CD4-positive, CD25-positive, alpha-beta regulatory T cell (primary cell): Measurements from ENCODE around the gene ELOB. TPM values are rescaled to one million over a fixed set of nuclear protein-coding genes. Genes with fewer than 3 reads are reported as not detected.
"Not testable (repeated sequence)": the region's sequence is repeated elsewhere in the genome, so short reads cannot be mapped to it uniquely, and the experiment has no call there.

Source experiments
- ATAC-seq, 2 donors: fragments of 150-1000 bp; cut with Tn5 transposase; one replicate each; pipeline ENCODE4 v1.10.0; 2021; ENCODE audit warnings: low read depth in 2 of 2, moderate number of reproducible peaks in 2 of 2, moderate library complexity in 1 of 2
- DNase-seq, 3 donors: peaks; one replicate each; pipeline versions ENCODE4 v3.0.0 to v3.0.0-alpha.2; 2012 to 2022; ENCODE audit warnings: mixed read lengths in 1 of 3
- H3K27ac ChIP-seq: one replicate; pipeline ENCODE4 v1.7.0; 2013; ENCODE audit warnings: mild to moderate bottlenecking, low read length; ENCODE audit not compliant: insufficient read depth, poor library complexity, severe bottlenecking
- H3K27me3 ChIP-seq: one replicate; pipeline ENCODE4 v1.7.0; 2013; ENCODE audit warnings: low read length; ENCODE audit not compliant: control insufficient read depth, insufficient read depth
- H3K36me3 ChIP-seq: one replicate; pipeline ENCODE4 v1.7.0; 2013; ENCODE audit warnings: mild to moderate bottlenecking, low read length, moderate library complexity; ENCODE audit not compliant: control insufficient read depth, insufficient read depth
- H3K4me1 ChIP-seq: 2 replicates; pipeline ENCODE4 v1.7.0; 2013; ENCODE audit warnings: mild to moderate bottlenecking, low read length; ENCODE audit not compliant: insufficient read depth, control insufficient read depth, poor library complexity, severe bottlenecking
- H3K4me3 ChIP-seq: one replicate; pipeline ENCODE4 v1.7.0; 2013; ENCODE audit warnings: low read depth, mild to moderate bottlenecking, low read length, moderate library complexity
- H3K9me3 ChIP-seq, 2 experiments: 1 replicate in 1 of 2; 2 replicates in 1 of 2; pipeline ENCODE4 v1.7.0; 2013; ENCODE audit warnings: low read length in 2 of 2, mild to moderate bottlenecking in 1 of 2, moderate library complexity in 1 of 2; ENCODE audit not compliant: control insufficient read depth in 2 of 2
- H3K27ac Mint-ChIP-seq, 3 donors: one replicate each; pipeline ENCODE4 v1.8.0; 2020 to 2022; ENCODE audit warnings: mild to moderate bottlenecking in 3 of 3, mixed read lengths in 3 of 3, moderate library complexity in 2 of 3
- H3K27me3 Mint-ChIP-seq: one replicate; pipeline ENCODE4 v1.8.0; 2022; ENCODE audit warnings: mild to moderate bottlenecking, mixed read lengths
- H3K36me3 Mint-ChIP-seq: one replicate; pipeline ENCODE4 v1.8.0; 2020; ENCODE audit warnings: mixed read lengths
- H3K4me1 Mint-ChIP-seq, 4 donors: one replicate each; pipeline ENCODE4 v1.8.0; 2020 to 2022; ENCODE audit warnings: mixed read lengths in 4 of 4, mild to moderate bottlenecking in 1 of 4
- H3K4me3 Mint-ChIP-seq, 4 donors: one replicate each; pipeline ENCODE4 v1.8.0; 2020 to 2022; ENCODE audit warnings: mild to moderate bottlenecking in 4 of 4, mixed read lengths in 4 of 4, moderate library complexity in 3 of 4
- H3K9me3 Mint-ChIP-seq, 7 donors: one replicate each; pipeline ENCODE4 v1.8.0; 2020 to 2022; ENCODE audit warnings: mixed read lengths in 7 of 7, mild to moderate bottlenecking in 3 of 7, moderate library complexity in 2 of 7
- polyA plus RNA-seq, 4 donors: library from polyadenylated mRNA; unstranded; fragments of 300-500 nt; fragmentation: Illumina TruSeq; gene quantifications; one replicate each; pipeline ENCODE4 v1.2.3, GENCODE V29; 2021
- total RNA-seq: library from RNA; stranded (reverse); gene quantifications from one replicate; pipeline ENCODE4 v1.2.3, GENCODE V29; 2022

ELOB gene
- total and polyA plus RNA-seq, 5 donors from 2014 or later = 96.5 to 359 (median 273) TPM

GRCh38 chr16:2724088-2724676 is 52.9 kb downstream of the ELOB start:
- DNase-seq (no peak), ATAC-seq (no peak)
- peaks cover 0 to 5% (median 0%) of the 10 kb centered on the region in 4 donors for H3K4me1 Mint-ChIP-seq
- Histone ChIP-seq H3K9me3 (no peaks in the 10 kb centered on the region), H3K27me3 (no peaks in the 10 kb centered on the region), H3K4me3 (no peak overlapping the region), H3K36me3 (no peaks in the 10 kb centered on the region), H3K4me1 (peaks cover 8% of the 10 kb centered on the region), H3K27ac (no peak overlapping the region)
- no peaks in the 10 kb centered on the region for H3K9me3 Mint-ChIP-seq
- no peak overlapping the region for H3K4me3 Mint-ChIP-seq
- peaks cover 15% of the 10 kb centered on the region for H3K27me3 Mint-ChIP-seq
- H3K27ac Mint-ChIP-seq = peak overlapping the region in 1 of 3 donors; percentile 58
- H3K36me3 Mint-ChIP-seq = no peaks in the 10 kb centered on the region

DNA sequence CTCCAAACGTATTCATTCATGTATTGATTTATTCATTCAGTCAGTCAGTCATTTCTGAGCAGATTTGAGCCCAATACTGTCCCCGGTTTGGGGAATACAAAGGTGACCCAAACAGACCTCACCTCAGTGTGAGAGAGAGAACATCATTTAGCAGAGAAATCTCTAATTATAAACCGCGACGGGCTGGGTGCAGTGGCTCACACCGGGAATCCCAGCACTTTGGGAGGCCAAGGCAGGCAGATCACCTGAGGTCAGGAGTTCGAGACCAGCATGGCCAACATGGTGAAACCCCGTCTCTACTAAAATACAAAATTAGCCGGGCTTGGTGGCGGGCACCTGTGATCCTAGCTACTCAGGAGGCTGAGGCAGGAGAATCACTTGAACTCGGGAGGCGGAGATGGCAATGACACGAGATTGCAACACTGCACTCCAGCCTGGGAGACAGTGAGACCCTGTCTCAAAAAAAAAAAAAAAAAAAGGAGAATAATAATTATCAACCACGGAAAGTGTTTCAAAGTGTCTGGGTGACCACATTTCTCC is 55.4 kb downstream of the ELOB start:
- H3K27ac ChIP-seq = peak overlapping the region; percentile 67
- not testable (repeated sequence) for DNase-seq

More for the DNA sequence above, 55.4 kb downstream of the ELOB start:
- H3K9me3 Mint-ChIP-seq, H3K27me3 ChIP-seq, H3K36me3 Mint-ChIP-seq, ATAC-seq, H3K4me1 ChIP-seq, H3K36me3 ChIP-seq, H3K4me1 Mint-ChIP-seq, H3K9me3 ChIP-seq, H3K27ac Mint-ChIP-seq: not testable (repeated sequence)
- peak overlapping the region; percentile 52 for H3K4me3 ChIP-seq
- Mint-ChIP-seq H3K27me3 (peaks cover 15% of the 10 kb centered on the region), H3K4me3 (peak overlapping the region; percentile 69 to 85 (median 78))

Other genes starting within 250 kb of the ELOB start
- gene CEMP1, start 245.9 kb downstream of the ELOB start, total RNA-seq = 0.27 TPM
- gene CEMP1, start 245.9 kb downstream of the ELOB start, polyA plus RNA-seq = 1 to 10 TPM; 3.0 to 3.8 (median 3.7) TPM
- gene PDPK1, start 239.3 kb downstream of the ELOB start, total RNA-seq = 57.4 TPM
- 10 to 100 TPM; 28.0 to 33.7 (median 30.2) TPM for gene PDPK1, start 239.3 kb downstream of the ELOB start, polyA plus RNA-seq
- gene KCTD5, start 94.8 kb downstream of the ELOB start, total RNA-seq = 24.1 TPM
- gene KCTD5, start 94.8 kb downstream of the ELOB start, polyA plus RNA-seq = 10 to 100 TPM; 17.5 to 26.4 (median 21.9) TPM
- 0.81 TPM for gene PRSS27, start 57.1 kb downstream of the ELOB start, total RNA-seq
- gene PRSS27, start 57.1 kb downstream of the ELOB start, polyA plus RNA-seq = under 1 TPM in 2 of 4 donors, not detected in 2; 0.13 to 0.14 TPM
- gene SRRM2, start 24.6 kb downstream of the ELOB start, total RNA-seq = 1,344 TPM
- gene SRRM2, start 24.6 kb downstream of the ELOB start, polyA plus RNA-seq = 10 to 100 TPM; 29.8 to 40.2 (median 36.4) TPM
- not detected for gene PRSS33, start 10.3 kb upstream of the ELOB start, total RNA-seq
- not detected for gene PRSS33, start 10.3 kb upstream of the ELOB start, polyA plus RNA-seq
- gene PRSS41, start 21.2 kb upstream of the ELOB start, total RNA-seq = not detected
- gene PRSS41, start 21.2 kb upstream of the ELOB start, polyA plus RNA-seq = not detected
- not detected for gene PRSS21, start 40.0 kb upstream of the ELOB start, total RNA-seq
- gene PRSS21, start 40.0 kb upstream of the ELOB start, polyA plus RNA-seq = 1 to 10 TPM in 3 of 4 donors, under 1 TPM in 1; 0.43 to 8.4 (median 4.1) TPM
- not detected for gene ZG16B, start 53.0 kb upstream of the ELOB start, total RNA-seq
- gene ZG16B, start 53.0 kb upstream of the ELOB start, polyA plus RNA-seq = 1 to 10 TPM in 2 of 4 donors, under 1 TPM in 2; 0.60 to 2.4 (median 1.4) TPM
- not detected for gene PRSS22, start 80.9 kb upstream of the ELOB start, total RNA-seq
- not detected for gene PRSS22, start 80.9 kb upstream of the ELOB start, polyA plus RNA-seq
- gene FLYWCH2, start 105.9 kb upstream of the ELOB start, total RNA-seq = 12.8 TPM
- gene FLYWCH2, start 105.9 kb upstream of the ELOB start, polyA plus RNA-seq = 10 to 100 TPM; 14.8 to 27.1 (median 18.3) TPM
- gene FLYWCH1, start 134.7 kb upstream of the ELOB start, total RNA-seq = 74.8 TPM
- 10 to 100 TPM in 3 of 4 donors, 1 to 10 TPM in 1; 6.6 to 13.7 (median 12.7) TPM for gene FLYWCH1, start 134.7 kb upstream of the ELOB start, polyA plus RNA-seq
- gene KREMEN2, start 187.0 kb upstream of the ELOB start, total RNA-seq = not detected
- not detected for gene KREMEN2, start 187.0 kb upstream of the ELOB start, polyA plus RNA-seq
- gene PAQR4, start 192.1 kb upstream of the ELOB start, total RNA-seq = 5.6 TPM
- 1 to 10 TPM; 2.2 to 8.0 (median 4.4) TPM for gene PAQR4, start 192.1 kb upstream of the ELOB start, polyA plus RNA-seq
- 5.7 TPM for gene PKMYT1, start 203.2 kb upstream of the ELOB start, total RNA-seq
- gene PKMYT1, start 203.2 kb upstream of the ELOB start, polyA plus RNA-seq = 1 to 10 TPM; 1.5 to 7.2 (median 2.3) TPM
- not detected for gene CLDN9, start 235.6 kb upstream of the ELOB start, total RNA-seq
- not detected for gene CLDN9, start 235.6 kb upstream of the ELOB start, polyA plus RNA-seq
- not detected for gene CLDN6, start 240.9 kb upstream of the ELOB start, total RNA-seq
- gene CLDN6, start 240.9 kb upstream of the ELOB start, polyA plus RNA-seq = not detected
- 0.94 TPM for gene TNFRSF12A, start 243.1 kb upstream of the ELOB start, total RNA-seq
- 1 to 10 TPM in 1 of 4 donors, under 1 TPM in 2, not detected in 1; 0.69 to 1.2 (median 0.78) TPM for gene TNFRSF12A, start 243.1 kb upstream of the ELOB start, polyA plus RNA-seq
- 12.9 TPM for gene HCFC1R1, start 246.7 kb upstream of the ELOB start, total RNA-seq
- 10 to 100 TPM; 18.0 to 20.7 (median 19.0) TPM for gene HCFC1R1, start 246.7 kb upstream of the ELOB start, polyA plus RNA-seq
- 16.2 TPM for gene THOC6, start 246.8 kb upstream of the ELOB start, total RNA-seq
- 10 to 100 TPM; 37.1 to 49.2 (median 41.0) TPM for gene THOC6, start 246.8 kb upstream of the ELOB start, polyA plus RNA-seq